Measurements from ENCODE around the gene EXD2. TPM values are rescaled to one million over a fixed set of nuclear protein-coding genes. Genes with fewer than 3 reads are reported as not detected.

Gene EXD2
- total RNA-seq, 1 experiment from 2014 or later, result 9.5 TPM

GRCh38 chr14:69241577-69241976, 50.3 kb downstream of the EXD2 start:
- H3K4me1 ChIP-seq (ENCODE audit: control insufficient read depth, insufficient read depth, low read length), result no peaks in the 10 kb centered on the region
- BruUV-seq (replicated peaks), result no TSS peak
- no peak for DNase-seq (ENCODE audit: low read depth, low spot score)
- H3K4me3 ChIP-seq (ENCODE audit: low read depth in 2 of 2, low read length in 2 of 2), result no peak overlapping the region
- no peak overlapping the region for H3K27ac ChIP-seq (ENCODE audit: low read length)
- no peak for ATAC-seq
- in situ Hi-C loops (cut with HindIII; ENCODE audit: low pct_unique_long_range_greater_than_20kb, low sequenced_read_pairs), result no loop called here
- H3K27me3 ChIP-seq (ENCODE audit: control insufficient read depth, insufficient read depth, low read length), result no peaks in the 10 kb centered on the region
- intact Hi-C loops (cut with micrococcal nuclease; ENCODE audit: unreplicated experiment), result loop anchor here (10.0 kb wide), 1 partner anchor 113 kb away; no protein-coding TSS in a partner anchor
- H3K9me3 ChIP-seq (ENCODE audit: control insufficient read depth, insufficient read depth, low read depth, low read length), result no peaks in the 10 kb centered on the region
- ChIA-PET CTCF (interaction anchor here (0.9 kb wide), 1 partner anchor 112 kb away, joined by 3 read pairs; no protein-coding TSS in a partner anchor), POLR2A (interaction anchor here (0.6 kb wide), 1 partner anchor 219 kb away, joined by 4 read pairs; no protein-coding TSS in a partner anchor)
- no peak for TF ChIP-seq POLR2AphosphoS5 (IDR thresholded peaks at IDR 0.05; ENCODE audit: low read depth, low read length)
- TF ChIP-seq TCF7L2 (IDR thresholded peaks at IDR 0.05; ENCODE audit: low read depth, low read length), result no peak
- TF ChIP-seq CTCF (IDR thresholded peaks at IDR 0.05), result no peak
- no peak for TF ChIP-seq REST (IDR thresholded peaks at IDR 0.05; ENCODE audit: insufficient read depth in 1 of 2, low read depth in 2 of 2, low read length in 1 of 2)
- TF ChIP-seq SIN3A (IDR thresholded peaks at IDR 0.05; ENCODE audit: borderline replicate concordance, insufficient read depth, low read depth, low read length), result no peak
- H3K36me3 ChIP-seq (ENCODE audit: control insufficient read depth, insufficient read depth, low read length), result no peaks in the 10 kb centered on the region

DNA sequence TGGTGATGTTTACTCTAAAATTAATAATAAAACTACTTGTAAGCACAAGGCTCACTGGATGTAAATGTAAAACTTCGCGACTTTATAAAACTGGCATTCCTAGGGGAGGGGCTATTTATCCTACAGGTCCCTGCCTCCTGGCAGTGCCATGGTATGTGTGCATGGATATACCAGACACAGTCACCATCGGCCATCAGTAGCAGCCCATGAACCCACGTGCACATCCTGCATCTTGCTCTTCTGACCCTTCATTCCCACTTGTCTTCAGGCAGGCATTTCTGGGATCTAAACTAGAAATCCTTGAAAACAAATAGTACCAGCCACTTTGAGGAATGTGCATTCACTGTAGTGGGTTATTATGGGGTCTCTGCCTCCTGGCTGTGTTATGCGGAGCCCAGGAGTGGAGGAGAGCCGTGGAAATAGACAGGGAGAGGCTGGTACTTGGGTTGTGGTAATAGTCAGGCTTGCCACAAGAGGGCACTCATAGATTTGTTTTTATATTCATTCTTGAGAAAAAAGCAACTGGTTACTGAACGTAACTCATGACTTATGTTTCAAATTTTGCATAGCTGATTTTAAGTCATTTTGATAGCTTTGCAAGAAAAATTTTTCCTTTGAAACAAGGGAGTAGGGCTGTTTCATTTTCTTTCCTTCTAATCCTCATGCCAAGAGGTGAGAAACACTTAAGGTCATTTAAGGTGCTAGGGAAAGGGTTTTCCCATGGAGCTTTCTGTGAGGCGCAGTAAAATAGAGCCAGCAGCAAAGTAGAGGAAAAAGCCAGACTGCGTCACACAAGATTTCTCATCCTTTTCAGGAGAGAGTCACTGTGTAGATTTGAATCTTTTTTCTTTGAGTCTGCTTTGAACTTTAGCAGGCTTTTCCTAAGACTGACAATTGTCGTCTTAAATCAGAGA, 51.3 kb downstream of the EXD2 start:
- Histone ChIP-seq H3K9me3 (ENCODE audit: control insufficient read depth, insufficient read depth, low read depth, low read length) (no peaks in the 10 kb centered on the region), H3K4me1 (ENCODE audit: control insufficient read depth, insufficient read depth, low read length) (no peaks in the 10 kb centered on the region), H3K27me3 (ENCODE audit: control insufficient read depth, insufficient read depth, low read length) (no peaks in the 10 kb centered on the region), H3K36me3 (ENCODE audit: control insufficient read depth, insufficient read depth, low read length) (no peaks in the 10 kb centered on the region), H3K27ac (ENCODE audit: low read length) (no peak overlapping the region), H3K4me3 (ENCODE audit: low read depth in 2 of 2, low read length in 2 of 2) (no peak overlapping the region)
- POLR2A ChIA-PET, result interaction anchor here (0.5 to 0.6 kb wide), 3 partner anchors 218 to 600 kb away, joined by 4 to 12 read pairs (median 4); no protein-coding TSS in a partner anchor
- no TSS peak for BruUV-seq (replicated peaks)
- in situ Hi-C loops (cut with HindIII; ENCODE audit: low pct_unique_long_range_greater_than_20kb, low sequenced_read_pairs) (no loop called here), intact Hi-C loops (cut with micrococcal nuclease; ENCODE audit: unreplicated experiment) (loop anchor here (1.0 to 10.0 kb wide), 2 partner anchors 112 to 218 kb away; no protein-coding TSS in a partner anchor)
- peak; percentile 33 for DNase-seq (ENCODE audit: low read depth, low spot score)
- peak; percentile 73 for TF ChIP-seq CTCF (IDR thresholded peaks at IDR 0.05)
- TF ChIP-seq REST (IDR thresholded peaks at IDR 0.05; ENCODE audit: insufficient read depth in 1 of 2, low read depth in 2 of 2, low read length in 1 of 2), result no peak
- CTCF ChIA-PET, result interaction anchor here (0.9 kb wide), 1 partner anchor 113 kb away, joined by 3 read pairs; no protein-coding TSS in a partner anchor
- peak; percentile 87 for ATAC-seq

Data from Panc1 (cell line).